ENCODE results near the gene KDM5A.

GRCh38 chr12:401235-402028 is 12.3 kb upstream of the KDM5A start, which contains the start of gene CCDC77:
- TF ChIP-seq, protein P1, sequence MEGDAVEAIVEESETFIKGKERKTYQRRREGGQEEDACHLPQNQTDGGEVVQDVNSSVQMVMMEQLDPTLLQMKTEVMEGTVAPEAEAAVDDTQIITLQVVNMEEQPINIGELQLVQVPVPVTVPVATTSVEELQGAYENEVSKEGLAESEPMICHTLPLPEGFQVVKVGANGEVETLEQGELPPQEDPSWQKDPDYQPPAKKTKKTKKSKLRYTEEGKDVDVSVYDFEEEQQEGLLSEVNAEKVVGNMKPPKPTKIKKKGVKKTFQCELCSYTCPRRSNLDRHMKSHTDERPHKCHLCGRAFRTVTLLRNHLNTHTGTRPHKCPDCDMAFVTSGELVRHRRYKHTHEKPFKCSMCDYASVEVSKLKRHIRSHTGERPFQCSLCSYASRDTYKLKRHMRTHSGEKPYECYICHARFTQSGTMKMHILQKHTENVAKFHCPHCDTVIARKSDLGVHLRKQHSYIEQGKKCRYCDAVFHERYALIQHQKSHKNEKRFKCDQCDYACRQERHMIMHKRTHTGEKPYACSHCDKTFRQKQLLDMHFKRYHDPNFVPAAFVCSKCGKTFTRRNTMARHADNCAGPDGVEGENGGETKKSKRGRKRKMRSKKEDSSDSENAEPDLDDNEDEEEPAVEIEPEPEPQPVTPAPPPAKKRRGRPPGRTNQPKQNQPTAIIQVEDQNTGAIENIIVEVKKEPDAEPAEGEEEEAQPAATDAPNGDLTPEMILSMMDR (IDR thresholded peaks at IDR 0.05) = no peak
- peak in 1 of 2 donors; percentile 64 for TF ChIP-seq POLR2A (IDR thresholded peaks at IDR 0.05)

All from adrenal gland (tissue), 5 donors.